Gastroesophageal sphincter (tissue), 3 donors: ENCODE data around the gene SLC6A15.

ENCODE experiments used
- EP300 ChIP-seq: sonication (generic); formaldehyde crosslinking; IDR thresholded peaks from one replicate; pipeline ENCODE4 v1.6.1; 2017; ENCODE audit warnings: antibody characterized with exemption, mild to moderate bottlenecking
- POLR2A ChIP-seq, 2 donors: fragments of 450-650 bp; IDR thresholded peaks; one replicate each; pipeline ENCODE4 v1.6.1; 2017; ENCODE audit warnings: antibody characterized with exemption in 2 of 2, mild to moderate bottlenecking in 2 of 2, moderate library complexity in 1 of 2
- POLR2AphosphoS5 ChIP-seq: sonication (generic); formaldehyde crosslinking; IDR thresholded peaks from one replicate; pipeline ENCODE4 v1.6.1; 2017; ENCODE audit warnings: antibody characterized with exemption
- TF ChIP-seq, protein P1 (sequence below), 4 experiments: fragments of 200-600 bp in 2 of 4; fragments of 450-650 bp in 2 of 4; sonication (generic) in 1 of 4; IDR thresholded peaks; one replicate each; pipeline ENCODE4 v1.5.1; 2017 to 2019; ENCODE audit warnings: antibody characterized with exemption in 4 of 4, mild to moderate bottlenecking in 2 of 4, moderate library complexity in 2 of 4

DNA sequence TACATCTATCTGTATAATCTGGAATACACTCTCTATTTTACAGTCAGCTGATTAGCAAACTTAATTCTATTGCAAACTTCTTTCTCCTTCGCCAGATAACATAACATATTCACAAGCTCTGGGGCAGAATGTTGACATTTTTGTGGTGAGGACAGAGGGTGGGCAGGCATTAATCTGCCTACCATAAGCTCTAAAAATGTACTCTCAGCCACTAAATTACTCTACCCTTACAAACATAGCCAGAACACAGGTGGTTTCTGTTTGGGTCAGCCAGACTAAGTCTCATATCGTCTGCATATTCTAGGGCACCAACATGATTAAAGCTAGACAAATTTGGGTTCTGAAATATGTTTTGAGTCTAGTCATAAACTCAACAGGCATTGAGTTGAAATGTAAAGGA lies 90.1 kb downstream of the SLC6A15 start:
- TF ChIP-seq, protein P1, sequence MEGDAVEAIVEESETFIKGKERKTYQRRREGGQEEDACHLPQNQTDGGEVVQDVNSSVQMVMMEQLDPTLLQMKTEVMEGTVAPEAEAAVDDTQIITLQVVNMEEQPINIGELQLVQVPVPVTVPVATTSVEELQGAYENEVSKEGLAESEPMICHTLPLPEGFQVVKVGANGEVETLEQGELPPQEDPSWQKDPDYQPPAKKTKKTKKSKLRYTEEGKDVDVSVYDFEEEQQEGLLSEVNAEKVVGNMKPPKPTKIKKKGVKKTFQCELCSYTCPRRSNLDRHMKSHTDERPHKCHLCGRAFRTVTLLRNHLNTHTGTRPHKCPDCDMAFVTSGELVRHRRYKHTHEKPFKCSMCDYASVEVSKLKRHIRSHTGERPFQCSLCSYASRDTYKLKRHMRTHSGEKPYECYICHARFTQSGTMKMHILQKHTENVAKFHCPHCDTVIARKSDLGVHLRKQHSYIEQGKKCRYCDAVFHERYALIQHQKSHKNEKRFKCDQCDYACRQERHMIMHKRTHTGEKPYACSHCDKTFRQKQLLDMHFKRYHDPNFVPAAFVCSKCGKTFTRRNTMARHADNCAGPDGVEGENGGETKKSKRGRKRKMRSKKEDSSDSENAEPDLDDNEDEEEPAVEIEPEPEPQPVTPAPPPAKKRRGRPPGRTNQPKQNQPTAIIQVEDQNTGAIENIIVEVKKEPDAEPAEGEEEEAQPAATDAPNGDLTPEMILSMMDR (IDR thresholded peaks at IDR 0.05): no peak
- TF ChIP-seq EP300: no peak
- TF ChIP-seq POLR2A (IDR thresholded peaks at IDR 0.05): no peak
- no peak for TF ChIP-seq POLR2AphosphoS5
